ENCODE data around the gene CIRBP. TPM values are rescaled to one million over a fixed set of nuclear protein-coding genes. Genes with fewer than 3 reads are reported as not detected.

Gene CIRBP
- total and polyA plus RNA-seq, 9 of the 15 experiments (the other 6 are each of a cell fraction or from before 2014, with no cell fraction given), result 20.5 to 327 (median 176) TPM

DNA sequence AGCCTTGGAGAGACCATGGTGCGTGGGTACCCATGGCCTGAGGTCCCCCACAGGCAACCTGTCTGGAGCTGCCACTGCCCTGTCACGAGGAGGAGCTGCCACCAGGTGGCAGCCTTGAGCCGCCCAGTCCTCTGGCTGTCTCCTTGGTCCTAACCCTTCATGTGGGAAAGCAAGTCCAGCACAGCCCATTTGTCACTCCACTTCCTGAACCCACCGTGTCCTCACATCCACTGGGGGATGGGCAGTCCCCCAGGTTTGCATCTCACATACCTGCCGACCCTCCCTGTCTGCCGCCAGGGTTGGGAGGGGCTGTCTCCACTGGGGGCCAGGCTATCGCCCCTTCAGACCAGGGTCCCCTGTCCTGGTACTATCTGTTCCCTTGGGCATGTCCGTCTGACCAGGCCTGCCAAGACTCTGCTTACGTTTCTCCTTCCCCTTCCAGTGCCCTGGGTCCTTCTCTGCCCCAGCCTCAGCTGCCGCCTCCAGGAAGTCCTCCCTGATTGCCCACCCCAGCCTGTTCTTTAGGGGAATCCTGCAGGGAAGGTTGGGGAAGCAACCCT lies 10.7 kb downstream of the CIRBP start (continued):
- TF ChIP-seq XRCC5 (IDR thresholded peaks at IDR 0.05; ENCODE audit: low read depth, low read length), result 0 out of 2 replicates have a peak, but pooled peaks have one; percentile 51
- TF ChIP-seq, protein P1, sequence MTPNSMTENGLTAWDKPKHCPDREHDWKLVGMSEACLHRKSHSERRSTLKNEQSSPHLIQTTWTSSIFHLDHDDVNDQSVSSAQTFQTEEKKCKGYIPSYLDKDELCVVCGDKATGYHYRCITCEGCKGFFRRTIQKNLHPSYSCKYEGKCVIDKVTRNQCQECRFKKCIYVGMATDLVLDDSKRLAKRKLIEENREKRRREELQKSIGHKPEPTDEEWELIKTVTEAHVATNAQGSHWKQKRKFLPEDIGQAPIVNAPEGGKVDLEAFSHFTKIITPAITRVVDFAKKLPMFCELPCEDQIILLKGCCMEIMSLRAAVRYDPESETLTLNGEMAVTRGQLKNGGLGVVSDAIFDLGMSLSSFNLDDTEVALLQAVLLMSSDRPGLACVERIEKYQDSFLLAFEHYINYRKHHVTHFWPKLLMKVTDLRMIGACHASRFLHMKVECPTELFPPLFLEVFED (CRISPR knock-in tag; conservative IDR thresholded peaks at IDR 0.05), result 0 out of 2 replicates have a peak, but pooled peaks have one; percentile 24
- TF ChIP-seq, protein P2, sequence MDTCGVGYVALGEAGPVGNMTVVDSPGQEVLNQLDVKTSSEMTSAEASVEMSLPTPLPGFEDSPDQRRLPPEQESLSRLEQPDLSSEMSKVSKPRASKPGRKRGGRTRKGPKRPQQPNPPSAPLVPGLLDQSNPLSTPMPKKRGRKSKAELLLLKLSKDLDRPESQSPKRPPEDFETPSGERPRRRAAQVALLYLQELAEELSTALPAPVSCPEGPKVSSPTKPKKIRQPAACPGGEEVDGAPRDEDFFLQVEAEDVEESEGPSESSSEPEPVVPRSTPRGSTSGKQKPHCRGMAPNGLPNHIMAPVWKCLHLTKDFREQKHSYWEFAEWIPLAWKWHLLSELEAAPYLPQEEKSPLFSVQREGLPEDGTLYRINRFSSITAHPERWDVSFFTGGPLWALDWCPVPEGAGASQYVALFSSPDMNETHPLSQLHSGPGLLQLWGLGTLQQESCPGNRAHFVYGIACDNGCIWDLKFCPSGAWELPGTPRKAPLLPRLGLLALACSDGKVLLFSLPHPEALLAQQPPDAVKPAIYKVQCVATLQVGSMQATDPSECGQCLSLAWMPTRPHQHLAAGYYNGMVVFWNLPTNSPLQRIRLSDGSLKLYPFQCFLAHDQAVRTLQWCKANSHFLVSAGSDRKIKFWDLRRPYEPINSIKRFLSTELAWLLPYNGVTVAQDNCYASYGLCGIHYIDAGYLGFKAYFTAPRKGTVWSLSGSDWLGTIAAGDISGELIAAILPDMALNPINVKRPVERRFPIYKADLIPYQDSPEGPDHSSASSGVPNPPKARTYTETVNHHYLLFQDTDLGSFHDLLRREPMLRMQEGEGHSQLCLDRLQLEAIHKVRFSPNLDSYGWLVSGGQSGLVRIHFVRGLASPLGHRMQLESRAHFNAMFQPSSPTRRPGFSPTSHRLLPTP (IDR thresholded peaks at IDR 0.05; ENCODE audit: borderline replicate concordance, extremely low read depth, insufficient read length), result peak; percentile 76
- 0 out of 2 replicates have a peak, but pooled peaks have one; percentile 12 for TF ChIP-seq TCF3 (CRISPR knock-in tag; IDR thresholded peaks at IDR 0.05)
- peak; percentile 62; the same call in 1 of the 2 replicates for TF ChIP-seq RB1 (IDR thresholded peaks at IDR 0.05; ENCODE audit: low read depth)
- TF ChIP-seq RCOR1 (IDR thresholded peaks at IDR 0.05; ENCODE audit: borderline replicate concordance in 1 of 2, low read depth in 2 of 2, low read length in 2 of 2), result peak in 1 of 2 experiments; percentile 82; a peak in 2 of 4 replicates
- TF ChIP-seq SPI1 (IDR thresholded peaks at IDR 0.05; ENCODE audit: borderline replicate concordance, low read depth, low read length), result peak; percentile 16; the same call in 1 of the 2 replicates
- TF ChIP-seq FIP1L1 (IDR thresholded peaks at IDR 0.05; ENCODE audit: low read depth, low read length, poor library complexity, severe bottlenecking), result no peak
- TF ChIP-seq, protein P3, sequence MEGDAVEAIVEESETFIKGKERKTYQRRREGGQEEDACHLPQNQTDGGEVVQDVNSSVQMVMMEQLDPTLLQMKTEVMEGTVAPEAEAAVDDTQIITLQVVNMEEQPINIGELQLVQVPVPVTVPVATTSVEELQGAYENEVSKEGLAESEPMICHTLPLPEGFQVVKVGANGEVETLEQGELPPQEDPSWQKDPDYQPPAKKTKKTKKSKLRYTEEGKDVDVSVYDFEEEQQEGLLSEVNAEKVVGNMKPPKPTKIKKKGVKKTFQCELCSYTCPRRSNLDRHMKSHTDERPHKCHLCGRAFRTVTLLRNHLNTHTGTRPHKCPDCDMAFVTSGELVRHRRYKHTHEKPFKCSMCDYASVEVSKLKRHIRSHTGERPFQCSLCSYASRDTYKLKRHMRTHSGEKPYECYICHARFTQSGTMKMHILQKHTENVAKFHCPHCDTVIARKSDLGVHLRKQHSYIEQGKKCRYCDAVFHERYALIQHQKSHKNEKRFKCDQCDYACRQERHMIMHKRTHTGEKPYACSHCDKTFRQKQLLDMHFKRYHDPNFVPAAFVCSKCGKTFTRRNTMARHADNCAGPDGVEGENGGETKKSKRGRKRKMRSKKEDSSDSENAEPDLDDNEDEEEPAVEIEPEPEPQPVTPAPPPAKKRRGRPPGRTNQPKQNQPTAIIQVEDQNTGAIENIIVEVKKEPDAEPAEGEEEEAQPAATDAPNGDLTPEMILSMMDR (IDR thresholded peaks at IDR 0.05 in 2 of 3, conservative IDR thresholded peaks at IDR 0.05 in 1 of 3; ENCODE audit: insufficient read depth in 2 of 3, low read depth in 1 of 3, low read length in 3 of 3), result peak; percentile 93 to 98 (median 94)
- no peak for TF ChIP-seq ETV6 (IDR thresholded peaks at IDR 0.05; ENCODE audit: borderline replicate concordance in 1 of 2, low read depth in 2 of 2, low read length in 1 of 2)
- TF ChIP-seq ETV6 (CRISPR knock-in tag; IDR thresholded peaks at IDR 0.05; ENCODE audit: borderline replicate concordance), result no peak
- TF ChIP-seq EHMT2 (IDR thresholded peaks at IDR 0.05), result no peak
- no peak for TF ChIP-seq CBFA2T2 (conservative IDR thresholded peaks at IDR 0.05)
- no peak for TF ChIP-seq RFX5 (IDR thresholded peaks at IDR 0.05; ENCODE audit: low read depth, low read length)
- TF ChIP-seq FOXK1 (CRISPR knock-in tag; IDR thresholded peaks at IDR 0.05; ENCODE audit: borderline replicate concordance), result no peak
- TF ChIP-seq HDAC2 (IDR thresholded peaks at IDR 0.05), result peak; percentile 92; the same call in 1 of the 2 replicates

Data from K562 (cell line).